Measurements from ENCODE around the gene CROCC.

The CROCC gene

GRCh38 chr1:16967962-16968361 is 46.2 kb downstream of the CROCC start:
- Histone ChIP-seq H3K4me3 (ENCODE audit: low read depth in 1 of 2, low read length in 2 of 2) (no peak overlapping the region), H3K4me1 (ENCODE audit: control insufficient read depth in 1 of 2, insufficient read depth in 2 of 2, low read length in 2 of 2) (peaks cover 0 to 10% of the 10 kb centered on the region in 2 donors), H3K9me3 (ENCODE audit: control insufficient read depth in 1 of 2, low read length in 2 of 2) (no peaks in the 10 kb centered on the region), H3K27me3 (ENCODE audit: control insufficient read depth in 1 of 2, insufficient read depth in 2 of 2, low read length in 2 of 2) (no peaks in the 10 kb centered on the region), H3K9ac (ENCODE audit: low read depth in 1 of 2, low read length in 2 of 2) (no peak overlapping the region), H3K27ac (ENCODE audit: low read depth, low read length) (no peak overlapping the region), H3K36me3 (ENCODE audit: control insufficient read depth in 1 of 2, insufficient read depth in 2 of 2, low read length in 2 of 2) (peaks cover 0 to 4% of the 10 kb centered on the region in 2 donors)

GRCh38 chr1:16968372-16968771 is 46.6 kb downstream of the CROCC start:
- Histone ChIP-seq H3K27ac (ENCODE audit: low read depth, low read length) (no peak overlapping the region), H3K27me3 (ENCODE audit: control insufficient read depth in 1 of 2, insufficient read depth in 2 of 2, low read length in 2 of 2) (no peaks in the 10 kb centered on the region), H3K4me1 (ENCODE audit: control insufficient read depth in 1 of 2, insufficient read depth in 2 of 2, low read length in 2 of 2) (peaks cover 0 to 10% of the 10 kb centered on the region in 2 donors), H3K9me3 (ENCODE audit: control insufficient read depth in 1 of 2, low read length in 2 of 2) (no peaks in the 10 kb centered on the region), H3K36me3 (ENCODE audit: control insufficient read depth in 1 of 2, insufficient read depth in 2 of 2, low read length in 2 of 2) (peaks cover 0 to 4% of the 10 kb centered on the region in 2 donors), H3K9ac (ENCODE audit: low read depth in 1 of 2, low read length in 2 of 2) (no peak overlapping the region), H3K4me3 (ENCODE audit: low read depth in 1 of 2, low read length in 2 of 2) (no peak overlapping the region)

GRCh38 chr1:16969057-16969611 is 47.4 kb downstream of the CROCC start:
- Histone ChIP-seq H3K4me3 (ENCODE audit: low read depth in 1 of 2, low read length in 2 of 2) (no peak overlapping the region), H3K27ac (ENCODE audit: low read depth, low read length) (no peak overlapping the region), H3K9ac (ENCODE audit: low read depth in 1 of 2, low read length in 2 of 2) (no peak overlapping the region), H3K9me3 (ENCODE audit: control insufficient read depth in 1 of 2, low read length in 2 of 2) (no peaks in the 10 kb centered on the region), H3K4me1 (ENCODE audit: control insufficient read depth in 1 of 2, insufficient read depth in 2 of 2, low read length in 2 of 2) (peaks cover 0 to 10% of the 10 kb centered on the region in 2 donors), H3K36me3 (ENCODE audit: control insufficient read depth in 1 of 2, insufficient read depth in 2 of 2, low read length in 2 of 2) (peaks cover 0 to 4% of the 10 kb centered on the region in 2 donors), H3K27me3 (ENCODE audit: control insufficient read depth in 1 of 2, insufficient read depth in 2 of 2, low read length in 2 of 2) (no peaks in the 10 kb centered on the region)

- Histone ChIP-seq H3K27ac (ENCODE audit: low read depth, low read length) (no peak overlapping the region), H3K27me3 (ENCODE audit: control insufficient read depth in 1 of 2, insufficient read depth in 2 of 2, low read length in 2 of 2) (no peaks in the 10 kb centered on the region), H3K4me1 (ENCODE audit: control insufficient read depth in 1 of 2, insufficient read depth in 2 of 2, low read length in 2 of 2) (peaks cover 0 to 10% of the 10 kb centered on the region in 2 donors), H3K4me3 (ENCODE audit: low read depth in 1 of 2, low read length in 2 of 2) (no peak overlapping the region), H3K9ac (ENCODE audit: low read depth in 1 of 2, low read length in 2 of 2) (no peak overlapping the region), H3K36me3 (ENCODE audit: control insufficient read depth in 1 of 2, insufficient read depth in 2 of 2, low read length in 2 of 2) (peaks cover 0 to 4% of the 10 kb centered on the region in 2 donors), H3K9me3 (ENCODE audit: control insufficient read depth in 1 of 2, low read length in 2 of 2) (no peaks in the 10 kb centered on the region)
Observed at GRCh38 chr1:16969651-16970050, 47.9 kb downstream of the CROCC start.

- Histone ChIP-seq H3K9me3 (ENCODE audit: control insufficient read depth in 1 of 2, low read length in 2 of 2) (no peaks in the 10 kb centered on the region), H3K36me3 (ENCODE audit: control insufficient read depth in 1 of 2, insufficient read depth in 2 of 2, low read length in 2 of 2) (peaks cover 0 to 4% of the 10 kb centered on the region in 2 donors), H3K4me1 (ENCODE audit: control insufficient read depth in 1 of 2, insufficient read depth in 2 of 2, low read length in 2 of 2) (peaks cover 0 to 10% of the 10 kb centered on the region in 2 donors), H3K9ac (ENCODE audit: low read depth in 1 of 2, low read length in 2 of 2) (no peak overlapping the region), H3K27ac (ENCODE audit: low read depth, low read length) (no peak overlapping the region), H3K4me3 (ENCODE audit: low read depth in 1 of 2, low read length in 2 of 2) (no peak overlapping the region), H3K27me3 (ENCODE audit: control insufficient read depth in 1 of 2, insufficient read depth in 2 of 2, low read length in 2 of 2) (no peaks in the 10 kb centered on the region)
Observed at GRCh38 chr1:16970132-16970910, 48.6 kb downstream of the CROCC start.

- Histone ChIP-seq H3K36me3 (ENCODE audit: control insufficient read depth in 1 of 2, insufficient read depth in 2 of 2, low read length in 2 of 2) (peaks cover 0 to 4% of the 10 kb centered on the region in 2 donors), H3K4me3 (ENCODE audit: low read depth in 1 of 2, low read length in 2 of 2) (no peak overlapping the region), H3K27me3 (ENCODE audit: control insufficient read depth in 1 of 2, insufficient read depth in 2 of 2, low read length in 2 of 2) (no peaks in the 10 kb centered on the region), H3K9me3 (ENCODE audit: control insufficient read depth in 1 of 2, low read length in 2 of 2) (no peaks in the 10 kb centered on the region), H3K9ac (ENCODE audit: low read depth in 1 of 2, low read length in 2 of 2) (no peak overlapping the region), H3K4me1 (ENCODE audit: control insufficient read depth in 1 of 2, insufficient read depth in 2 of 2, low read length in 2 of 2) (peaks cover 0 to 10% of the 10 kb centered on the region in 2 donors), H3K27ac (ENCODE audit: low read depth, low read length) (no peak overlapping the region)
Observed at GRCh38 chr1:16971341-16972188, 49.8 kb downstream of the CROCC start.

- Histone ChIP-seq H3K36me3 (ENCODE audit: control insufficient read depth in 1 of 2, insufficient read depth in 2 of 2, low read length in 2 of 2) (peaks cover 0 to 4% of the 10 kb centered on the region in 2 donors), H3K9ac (ENCODE audit: low read depth in 1 of 2, low read length in 2 of 2) (no peak overlapping the region), H3K27ac (ENCODE audit: low read depth, low read length) (no peak overlapping the region), H3K9me3 (ENCODE audit: control insufficient read depth in 1 of 2, low read length in 2 of 2) (no peaks in the 10 kb centered on the region), H3K4me1 (ENCODE audit: control insufficient read depth in 1 of 2, insufficient read depth in 2 of 2, low read length in 2 of 2) (peaks cover 0 to 10% of the 10 kb centered on the region in 2 donors), H3K27me3 (ENCODE audit: control insufficient read depth in 1 of 2, insufficient read depth in 2 of 2, low read length in 2 of 2) (no peaks in the 10 kb centered on the region), H3K4me3 (ENCODE audit: low read depth in 1 of 2, low read length in 2 of 2) (no peak overlapping the region)
Observed at GRCh38 chr1:16972189-16972895, 50.6 kb downstream of the CROCC start.

GRCh38 chr1:16973215-16973614 is 51.5 kb downstream of the CROCC start:
- H3K27ac ChIP-seq (ENCODE audit: low read depth, low read length): no peak overlapping the region
- H3K9me3 ChIP-seq (ENCODE audit: control insufficient read depth in 1 of 2, low read length in 2 of 2): no peaks in the 10 kb centered on the region
- peaks cover 0 to 3% of the 10 kb centered on the region in 2 donors for H3K36me3 ChIP-seq (ENCODE audit: control insufficient read depth in 1 of 2, insufficient read depth in 2 of 2, low read length in 2 of 2)
- no peak overlapping the region for H3K4me3 ChIP-seq (ENCODE audit: low read depth in 1 of 2, low read length in 2 of 2)
- peaks cover 0 to 11% of the 10 kb centered on the region in 2 donors for H3K4me1 ChIP-seq (ENCODE audit: control insufficient read depth in 1 of 2, insufficient read depth in 2 of 2, low read length in 2 of 2)
- no peak overlapping the region for H3K9ac ChIP-seq (ENCODE audit: low read depth in 1 of 2, low read length in 2 of 2)
- no peaks in the 10 kb centered on the region for H3K27me3 ChIP-seq (ENCODE audit: control insufficient read depth in 1 of 2, insufficient read depth in 2 of 2, low read length in 2 of 2)

GRCh38 chr1:16975211-16975610 is 53.5 kb downstream of the CROCC start:
- Histone ChIP-seq H3K9me3 (ENCODE audit: control insufficient read depth in 1 of 2, low read length in 2 of 2) (no peaks in the 10 kb centered on the region), H3K27me3 (ENCODE audit: control insufficient read depth in 1 of 2, insufficient read depth in 2 of 2, low read length in 2 of 2) (no peaks in the 10 kb centered on the region), H3K4me1 (ENCODE audit: control insufficient read depth in 1 of 2, insufficient read depth in 2 of 2, low read length in 2 of 2) (peaks cover 0 to 16% of the 10 kb centered on the region in 2 donors), H3K9ac (ENCODE audit: low read depth in 1 of 2, low read length in 2 of 2) (no peak overlapping the region), H3K36me3 (ENCODE audit: control insufficient read depth in 1 of 2, insufficient read depth in 2 of 2, low read length in 2 of 2) (no peaks in the 10 kb centered on the region), H3K27ac (ENCODE audit: low read depth, low read length) (no peak overlapping the region), H3K4me3 (ENCODE audit: low read depth in 1 of 2, low read length in 2 of 2) (no peak overlapping the region)

Data from duodenal mucosa (tissue), 2 donors.